Keratinocyte (primary cell): ENCODE measurements around the gene TBC1D20. TPM values are rescaled to one million over a fixed set of nuclear protein-coding genes. Genes with fewer than 3 reads are reported as not detected.

ENCODE experiments used
- DNase-seq: peaks from one replicate; pipeline ENCODE4 v3.0.0-alpha.2; 2011; ENCODE audit warnings: low read depth, missing footprints, low spot score
- FAIRE-seq: peaks from 2 replicates; lab custom pipeline; 2011; peaks lifted over from hg19 to GRCh38; lab: Jason Lieb, UNC
- H2AFZ ChIP-seq: 2 replicates; pipeline ENCODE4 v1.6.0; 2012; ENCODE audit warnings: low read length, control low read depth, inconsistent platforms; ENCODE audit not compliant: control insufficient read depth
- H3K27ac ChIP-seq: 2 replicates; pipeline ENCODE4 v1.5.1; 2011; ENCODE audit warnings: low read length; ENCODE audit not compliant: control insufficient read depth, insufficient read depth
- H3K27me3 ChIP-seq: 3 replicates; pipeline ENCODE4 v1.6.0; 2011; ENCODE audit warnings: low read length; ENCODE audit not compliant: control insufficient read depth, insufficient read depth; ENCODE audit errors: extremely low read depth
- H3K36me3 ChIP-seq, 2 experiments: 2 replicates in 1 of 2; 3 replicates in 1 of 2; pipeline ENCODE4 v1.5.1; 2011; ENCODE audit warnings: low read length in 2 of 2, mild to moderate bottlenecking in 1 of 2; ENCODE audit not compliant: control insufficient read depth in 2 of 2, insufficient read depth in 2 of 2; ENCODE audit errors: extremely low read depth in 1 of 2
- H3K4me1 ChIP-seq: 3 replicates; pipeline ENCODE4 v1.5.1; 2011; ENCODE audit warnings: low read length; ENCODE audit not compliant: control insufficient read depth, insufficient read depth; ENCODE audit errors: extremely low read depth
- H3K4me2 ChIP-seq: 3 replicates; pipeline ENCODE4 v1.6.0; 2011; ENCODE audit warnings: low read depth, low read length; ENCODE audit not compliant: control insufficient read depth, insufficient read depth; ENCODE audit errors: extremely low read depth
- H3K4me3 ChIP-seq, 3 experiments: fragments of 200-600 bp in 1 of 3; sonication (generic) in 1 of 3; 2 replicates in 2 of 3; 3 replicates in 1 of 3; pipeline ENCODE4 v1.5.1; 2011 to 2016; ENCODE audit warnings: low read length in 3 of 3, mild to moderate bottlenecking in 3 of 3, control low read depth in 2 of 3, inconsistent platforms in 1 of 3, low read depth in 1 of 3, mixed read lengths in 1 of 3, mixed run types in 1 of 3, moderate library complexity in 1 of 3; ENCODE audit not compliant: control insufficient read depth in 2 of 3, insufficient read depth in 2 of 3; ENCODE audit errors: extremely low read depth in 1 of 3
- H3K79me2 ChIP-seq: 2 replicates; pipeline ENCODE4 v1.6.0; 2012; ENCODE audit warnings: low read length; ENCODE audit not compliant: control insufficient read depth, insufficient read depth
- H3K9ac ChIP-seq: 3 replicates; pipeline ENCODE4 v1.6.0; 2011; ENCODE audit warnings: low read length; ENCODE audit not compliant: control insufficient read depth, insufficient read depth; ENCODE audit errors: extremely low read depth
- H3K9me1 ChIP-seq: 3 replicates; pipeline ENCODE4 v1.6.0; 2011; ENCODE audit warnings: low read length; ENCODE audit not compliant: control insufficient read depth, insufficient read depth; ENCODE audit errors: extremely low read depth
- H3K9me3 ChIP-seq: 2 replicates; pipeline ENCODE4 v1.5.1; 2012; ENCODE audit warnings: low read depth, low read length; ENCODE audit not compliant: control insufficient read depth
- H4K20me1 ChIP-seq: 3 replicates; pipeline ENCODE4 v1.6.0; 2011; ENCODE audit warnings: low read length; ENCODE audit not compliant: control insufficient read depth, insufficient read depth; ENCODE audit errors: extremely low read depth
- EZH2 ChIP-seq: IDR thresholded peaks from one replicate; pipeline ENCODE4 v1.6.1; 2012; ENCODE audit warnings: inconsistent platforms, mild to moderate bottlenecking, low read length, moderate library complexity
- dilution Hi-C: fragments of 300-500 bp; cut with MboI; formaldehyde crosslinking; loops from one replicate; pipeline ENCODE4 v1.7.0; 2020; ENCODE audit warnings: low sequenced_read_pairs; ENCODE audit not compliant: extremely low pct_ligation_motif_present
- polyA plus RNA-seq, 5 experiments: library from polyadenylated mRNA; depleted of rRNA in 3 of 5; stranded (reverse) in 3 of 5; stranded (forward) in 1 of 5; unstranded in 1 of 5; fragments of >200 nt; gene quantifications; 1 replicate in 1 of 5; 2 replicates in 3 of 5; 3 replicates in 1 of 5; pipeline versions ENCODE4 v1.2.1 to v1.2.3, GENCODE V29; 2011 to 2012; ENCODE audit warnings: missing spikeins in 2 of 5, low read depth in 1 of 5, low replicate concordance in 1 of 5
- TF ChIP-seq, protein P1 (sequence below), 3 experiments: IDR thresholded peaks in 1 of 3; conservative IDR thresholded peaks in 1 of 3; optimal IDR thresholded peaks in 1 of 3; 2 replicates in 2 of 3; 3 replicates in 1 of 3; pipeline versions ENCODE3 to v1.5.1; 2011; ENCODE audit warnings: low read length in 3 of 3, mild to moderate bottlenecking in 3 of 3, moderate library complexity in 2 of 3, control low read depth in 1 of 3, inconsistent platforms in 1 of 3; ENCODE audit not compliant: insufficient read depth in 2 of 3; ENCODE audit errors: extremely low read depth in 1 of 3

The TBC1D20 gene
- polyA plus RNA-seq, 1 donor (not counting 4 experiments of a cell fraction or from before 2014, with no cell fraction given): 24.5 TPM

DNA sequence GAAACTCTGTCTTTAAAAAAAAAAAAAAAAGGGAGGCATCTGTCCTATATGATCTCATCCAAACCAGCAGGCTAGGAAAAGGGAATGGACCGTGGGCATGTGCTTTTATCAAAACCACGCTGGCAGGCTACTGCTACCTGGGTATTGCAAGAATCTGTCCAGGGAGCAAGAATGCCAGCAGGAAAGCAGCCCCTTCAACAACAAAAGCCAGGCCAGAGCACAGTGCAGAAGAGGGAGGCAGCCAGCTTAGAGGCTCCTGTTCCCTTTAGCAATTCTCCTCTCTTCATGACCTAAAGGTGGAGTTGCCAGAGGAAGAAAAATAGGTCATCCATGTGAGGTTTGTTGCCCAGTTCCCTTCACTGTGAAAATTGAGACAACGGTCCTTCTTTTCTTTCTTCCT, 18.2 kb downstream of the TBC1D20 start:
- no peak for TF ChIP-seq EZH2
- TF ChIP-seq, protein P1, sequence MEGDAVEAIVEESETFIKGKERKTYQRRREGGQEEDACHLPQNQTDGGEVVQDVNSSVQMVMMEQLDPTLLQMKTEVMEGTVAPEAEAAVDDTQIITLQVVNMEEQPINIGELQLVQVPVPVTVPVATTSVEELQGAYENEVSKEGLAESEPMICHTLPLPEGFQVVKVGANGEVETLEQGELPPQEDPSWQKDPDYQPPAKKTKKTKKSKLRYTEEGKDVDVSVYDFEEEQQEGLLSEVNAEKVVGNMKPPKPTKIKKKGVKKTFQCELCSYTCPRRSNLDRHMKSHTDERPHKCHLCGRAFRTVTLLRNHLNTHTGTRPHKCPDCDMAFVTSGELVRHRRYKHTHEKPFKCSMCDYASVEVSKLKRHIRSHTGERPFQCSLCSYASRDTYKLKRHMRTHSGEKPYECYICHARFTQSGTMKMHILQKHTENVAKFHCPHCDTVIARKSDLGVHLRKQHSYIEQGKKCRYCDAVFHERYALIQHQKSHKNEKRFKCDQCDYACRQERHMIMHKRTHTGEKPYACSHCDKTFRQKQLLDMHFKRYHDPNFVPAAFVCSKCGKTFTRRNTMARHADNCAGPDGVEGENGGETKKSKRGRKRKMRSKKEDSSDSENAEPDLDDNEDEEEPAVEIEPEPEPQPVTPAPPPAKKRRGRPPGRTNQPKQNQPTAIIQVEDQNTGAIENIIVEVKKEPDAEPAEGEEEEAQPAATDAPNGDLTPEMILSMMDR (optimal IDR thresholded peaks at IDR 0.05 in 1 of 3, IDR thresholded peaks at IDR 0.05 in 1 of 3, conservative IDR thresholded peaks at IDR 0.05 in 1 of 3; ENCODE audit: extremely low read depth in 1 of 3, insufficient read depth in 2 of 3, low read length in 3 of 3): no peak
- Histone ChIP-seq H3K27me3 (no peaks in the 10 kb centered on the region), H3K4me1 (no peaks in the 10 kb centered on the region), H2AFZ (no peak overlapping the region), H3K79me2 (peaks cover 8% of the 10 kb centered on the region), H3K4me3 (no peak overlapping the region), H3K9ac (no peak overlapping the region), H3K9me3 (no peaks in the 10 kb centered on the region), H4K20me1 (peaks cover 3% of the 10 kb centered on the region), H3K9me1 (no peaks in the 10 kb centered on the region), H3K36me3 (peaks cover 25 to 41% of the 10 kb centered on the region in 2 experiments), H3K4me2 (no peak overlapping the region), H3K27ac (no peak overlapping the region)
- dilution Hi-C loops: no loop called here
- FAIRE-seq (no peak), DNase-seq (no peak)

DNA sequence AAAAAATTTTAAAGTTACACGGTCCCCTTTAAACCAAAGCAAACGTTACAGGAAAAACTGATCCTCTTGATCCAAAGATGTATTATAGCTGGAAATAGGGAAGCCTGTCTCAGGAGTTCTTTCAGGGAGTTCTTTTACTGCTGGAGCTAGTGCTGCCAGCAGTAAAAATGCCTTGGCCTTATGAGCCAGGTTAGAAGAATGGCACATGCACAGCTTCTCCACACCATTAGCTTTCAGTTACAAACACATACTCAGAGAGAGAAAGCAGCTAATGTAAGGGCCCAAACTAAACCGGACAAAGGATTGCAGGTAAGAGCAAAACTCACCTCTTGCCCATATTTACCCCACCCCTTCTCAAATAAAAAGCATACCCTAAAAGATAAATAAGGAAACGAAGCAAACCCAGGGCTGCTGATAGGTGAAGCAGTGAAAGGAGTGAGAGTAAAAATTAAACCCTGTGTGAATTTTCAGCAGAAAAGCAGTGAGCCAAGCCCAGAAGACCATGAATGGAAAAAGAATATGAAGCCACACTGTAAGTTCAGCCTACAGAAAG, 19.0 kb downstream of the TBC1D20 start:
- H4K20me1 ChIP-seq: peaks cover 3% of the 10 kb centered on the region
- H3K4me1 ChIP-seq: no peaks in the 10 kb centered on the region
- H3K79me2 ChIP-seq: peaks cover 4% of the 10 kb centered on the region
- DNase-seq: no peak
- H3K4me3 ChIP-seq: no peak overlapping the region
- no peak for TF ChIP-seq EZH2
- TF ChIP-seq, protein P1 (optimal IDR thresholded peaks at IDR 0.05 in 1 of 3, IDR thresholded peaks at IDR 0.05 in 1 of 3, conservative IDR thresholded peaks at IDR 0.05 in 1 of 3; ENCODE audit: extremely low read depth in 1 of 3, insufficient read depth in 2 of 3, low read length in 3 of 3): no peak
- FAIRE-seq: no peak
- H3K9ac ChIP-seq: no peak overlapping the region
- H3K36me3 ChIP-seq: peaks cover 32 to 47% of the 10 kb centered on the region in 2 experiments
- H3K4me2 ChIP-seq: no peak overlapping the region
- H3K27me3 ChIP-seq: no peaks in the 10 kb centered on the region
- no peaks in the 10 kb centered on the region for H3K9me3 ChIP-seq
- no peak overlapping the region for H2AFZ ChIP-seq
- dilution Hi-C loops: no loop called here
- no peak overlapping the region for H3K27ac ChIP-seq
- no peaks in the 10 kb centered on the region for H3K9me1 ChIP-seq
